Body of pancreas (tissue), 4 donors: ENCODE results near the gene AP1M1. TPM values are rescaled to one million over a fixed set of nuclear protein-coding genes. Genes with fewer than 3 reads are reported as not detected.
"Not testable (repeated sequence)": the region's sequence is repeated elsewhere in the genome, so short reads cannot be mapped to it uniquely, and the experiment has no call there.

Source experiments
- ATAC-seq: fragments of 150-250 bp; one replicate; pipeline ENCODE4 v1.9.1; 2016
- DNase-seq, 4 donors: peaks; one replicate each; pipeline ENCODE4 v3.0.0-alpha.2; 2019
- H3K27ac ChIP-seq, 4 donors: fragments of 200-600 bp; sonication (generic); 1 replicate in 3 of 4; 2 replicates in 1 of 4; pipeline versions ENCODE4 v1.5.1 to v1.6.1; 2016 to 2019; ENCODE audit warnings: mild to moderate bottlenecking in 1 of 4, mixed read lengths in 1 of 4, moderate library complexity in 1 of 4
- H3K27me3 ChIP-seq, 2 donors: fragments of 200-600 bp; sonication (generic); one replicate each; pipeline ENCODE4 v1.6.0; 2016; ENCODE audit warnings: mild to moderate bottlenecking in 1 of 2
- H3K36me3 ChIP-seq, 2 donors: fragments of 200-600 bp; sonication (generic); replicated peaks in 1 of 2; 2 replicates each; pipeline ENCODE4 v1.5.1; 2016; ENCODE audit warnings: low read depth in 2 of 2; ENCODE audit not compliant: insufficient read depth in 1 of 2
- H3K4me1 ChIP-seq: fragments of 200-600 bp; sonication (generic); one replicate; pipeline ENCODE4 v1.6.0; 2016
- H3K4me3 ChIP-seq, 2 donors: fragments of 200-600 bp; sonication (generic); 1 replicate in 1 of 2; 2 replicates in 1 of 2; pipeline ENCODE4 v1.5.1; 2016 to 2019
- H3K9me3 ChIP-seq, 3 donors: fragments of 200-600 bp; sonication (generic); 1 replicate in 2 of 3; 2 replicates in 1 of 3; pipeline ENCODE4 v1.5.1; 2016
- POLR2A ChIP-seq, 3 donors: fragments of 450-650 bp; IDR thresholded peaks; one replicate each; pipeline ENCODE4 v1.6.1; 2016; ENCODE audit warnings: antibody characterized with exemption in 3 of 3, mild to moderate bottlenecking in 2 of 3
- WGBS, 2 donors: methylation state at CpG; one replicate each; pipeline ENCODE4 v1.1.5; 2017; 5-methylcytosine and 5-hydroxymethylcytosine counted together
- intact Hi-C: fragments of 100-400 bp; cut with DNase I; formaldehyde crosslinking; loops from one replicate; pipeline ENCODE4 v1.15.1; 2023
- total RNA-seq, 2 donors: library from RNA; depleted of rRNA; stranded (reverse); fragments of >200 nt; gene quantifications; one replicate each; pipeline ENCODE4 v1.1.0, GENCODE V29; 2016
- TF ChIP-seq, protein P1 (sequence below), 7 experiments: fragments of 450-650 bp in 4 of 7; fragments of 200-600 bp in 3 of 7; sonication (generic) in 3 of 7; IDR thresholded peaks; one replicate each; pipeline ENCODE4 v1.5.1; 2016 to 2019; ENCODE audit warnings: antibody characterized with exemption in 7 of 7

The AP1M1 gene
- total RNA-seq, 2 donors from 2014 or later = 22.3 to 23.1 TPM

DNA sequence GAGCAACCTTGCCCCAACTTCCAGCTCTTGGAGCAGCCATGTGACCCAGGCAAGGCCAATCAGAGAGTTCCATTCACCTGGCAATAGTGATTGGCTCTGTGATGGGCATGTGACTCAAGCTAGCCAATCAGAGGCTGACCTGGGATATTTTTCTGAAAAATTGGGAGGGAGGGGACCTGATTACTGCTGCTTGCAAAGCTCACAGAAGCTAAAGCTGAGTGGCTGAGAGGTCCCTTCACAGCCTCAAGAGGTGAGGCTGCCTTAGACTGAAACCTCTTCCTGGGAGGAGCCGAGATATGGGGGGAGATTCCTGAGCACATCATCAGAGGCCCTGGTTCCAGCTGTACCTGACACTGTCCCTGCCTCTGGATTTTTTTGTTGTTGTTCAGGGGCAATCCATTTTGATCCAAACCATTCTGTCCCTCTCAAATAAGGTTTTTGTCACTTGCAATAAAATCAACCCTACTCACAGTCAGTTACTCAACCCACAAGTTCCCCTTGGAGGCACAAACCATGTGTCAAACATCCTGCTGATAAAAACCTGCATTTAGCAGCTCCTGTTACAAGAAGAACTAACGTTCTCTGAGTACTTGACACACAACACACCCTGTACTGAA is 29.1 kb upstream of the AP1M1 start:
- ATAC-seq = no peak

GRCh38 chr19:16170134-16170533 is 27.6 kb upstream of the AP1M1 start:
- Histone ChIP-seq H3K4me1 (no peaks in the 10 kb centered on the region), H3K9me3 (no peaks in the 10 kb centered on the region), H3K27ac (no peak overlapping the region), H3K4me3 (no peak overlapping the region), H3K36me3 (no peaks in the 10 kb centered on the region), H3K27me3 (no peaks in the 10 kb centered on the region)
- TF ChIP-seq, protein P1, sequence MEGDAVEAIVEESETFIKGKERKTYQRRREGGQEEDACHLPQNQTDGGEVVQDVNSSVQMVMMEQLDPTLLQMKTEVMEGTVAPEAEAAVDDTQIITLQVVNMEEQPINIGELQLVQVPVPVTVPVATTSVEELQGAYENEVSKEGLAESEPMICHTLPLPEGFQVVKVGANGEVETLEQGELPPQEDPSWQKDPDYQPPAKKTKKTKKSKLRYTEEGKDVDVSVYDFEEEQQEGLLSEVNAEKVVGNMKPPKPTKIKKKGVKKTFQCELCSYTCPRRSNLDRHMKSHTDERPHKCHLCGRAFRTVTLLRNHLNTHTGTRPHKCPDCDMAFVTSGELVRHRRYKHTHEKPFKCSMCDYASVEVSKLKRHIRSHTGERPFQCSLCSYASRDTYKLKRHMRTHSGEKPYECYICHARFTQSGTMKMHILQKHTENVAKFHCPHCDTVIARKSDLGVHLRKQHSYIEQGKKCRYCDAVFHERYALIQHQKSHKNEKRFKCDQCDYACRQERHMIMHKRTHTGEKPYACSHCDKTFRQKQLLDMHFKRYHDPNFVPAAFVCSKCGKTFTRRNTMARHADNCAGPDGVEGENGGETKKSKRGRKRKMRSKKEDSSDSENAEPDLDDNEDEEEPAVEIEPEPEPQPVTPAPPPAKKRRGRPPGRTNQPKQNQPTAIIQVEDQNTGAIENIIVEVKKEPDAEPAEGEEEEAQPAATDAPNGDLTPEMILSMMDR (IDR thresholded peaks at IDR 0.05) = no peak
- ATAC-seq = no peak
- WGBS, 2 donors = 78 to 100% methylated on average over 1 of the region's 1 CpG
- no peak for DNase-seq
- intact Hi-C loops = no loop called here

More for the DNA sequence above, 29.1 kb upstream of the AP1M1 start:
- no peaks in the 10 kb centered on the region for H3K4me1 ChIP-seq
- H3K4me3 ChIP-seq = no peak overlapping the region
- DNase-seq = no peak
- H3K36me3 ChIP-seq = no peaks in the 10 kb centered on the region
- intact Hi-C loops = no loop called here
- H3K27me3 ChIP-seq = no peaks in the 10 kb centered on the region
- WGBS, 2 donors = 47 to 55% methylated on average over 2 of the region's 2 CpGs
- H3K9me3 ChIP-seq = no peaks in the 10 kb centered on the region
- no peak overlapping the region for H3K27ac ChIP-seq
- no peak for TF ChIP-seq POLR2A (IDR thresholded peaks at IDR 0.05)
- TF ChIP-seq, protein P1 (IDR thresholded peaks at IDR 0.05) = no peak

DNA sequence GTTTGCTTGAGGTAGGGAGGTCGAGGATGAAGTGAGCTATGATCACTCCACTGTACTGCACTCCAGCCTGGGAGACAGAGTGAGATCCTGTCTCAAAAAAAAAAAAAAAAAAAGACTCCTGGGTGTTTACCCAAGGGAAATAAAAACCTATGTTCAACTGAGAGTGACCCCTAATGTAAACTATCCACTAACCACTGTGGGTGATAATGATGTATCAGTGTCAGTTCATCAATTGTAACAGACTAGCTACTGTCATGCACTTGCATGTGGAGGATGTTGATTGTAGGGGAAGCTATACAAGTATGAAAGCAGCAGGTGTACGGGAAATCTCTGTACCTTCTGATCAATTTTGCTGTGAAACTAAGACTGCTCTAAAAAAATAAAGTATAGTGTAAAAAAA is 21.8 kb upstream of the AP1M1 start:
- H3K36me3 ChIP-seq = no peaks in the 10 kb centered on the region
- H3K27ac ChIP-seq = no peak overlapping the region
- no peaks in the 10 kb centered on the region for H3K27me3 ChIP-seq
- ATAC-seq (no peak), DNase-seq (no peak)
- no peak overlapping the region for H3K4me3 ChIP-seq
- no peaks in the 10 kb centered on the region for H3K4me1 ChIP-seq
- intact Hi-C loops = no loop called here
- WGBS, 2 donors = 47 to 58% methylated on average over 2 of the region's 2 CpGs
- H3K9me3 ChIP-seq = no peaks in the 10 kb centered on the region
- TF ChIP-seq, protein P1 (IDR thresholded peaks at IDR 0.05) = no peak

DNA sequence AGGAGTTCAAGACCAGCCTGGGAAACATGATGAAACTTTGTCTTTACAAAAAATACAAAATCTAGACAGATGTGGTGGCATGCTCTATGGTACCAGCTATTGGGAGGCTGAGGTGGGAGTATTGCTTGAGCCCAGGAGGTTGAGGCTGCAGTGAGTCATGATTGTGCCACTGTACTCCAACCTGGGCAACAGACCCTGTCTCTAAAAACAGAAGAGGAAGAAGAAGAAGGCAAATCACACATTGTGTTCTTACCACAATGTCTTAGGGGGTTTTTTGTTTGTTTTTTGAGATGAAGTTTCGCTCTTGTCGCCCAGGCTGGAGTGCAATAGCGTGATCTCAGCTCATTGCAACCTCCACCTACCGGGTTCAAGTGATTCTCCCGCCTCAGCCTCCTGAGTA is 18.8 kb upstream of the AP1M1 start:
- intact Hi-C loops = loop anchor here (2.0 kb wide), 1 partner anchor 138 kb away; no protein-coding TSS in a partner anchor
- not testable (repeated sequence) for H3K9me3 ChIP-seq, H3K4me1 ChIP-seq, H3K27ac ChIP-seq, ATAC-seq, H3K36me3 ChIP-seq, DNase-seq, H3K27me3 ChIP-seq, H3K4me3 ChIP-seq
- WGBS, 2 donors = 66 to 79% methylated on average over 5 of the region's 5 CpGs

DNA sequence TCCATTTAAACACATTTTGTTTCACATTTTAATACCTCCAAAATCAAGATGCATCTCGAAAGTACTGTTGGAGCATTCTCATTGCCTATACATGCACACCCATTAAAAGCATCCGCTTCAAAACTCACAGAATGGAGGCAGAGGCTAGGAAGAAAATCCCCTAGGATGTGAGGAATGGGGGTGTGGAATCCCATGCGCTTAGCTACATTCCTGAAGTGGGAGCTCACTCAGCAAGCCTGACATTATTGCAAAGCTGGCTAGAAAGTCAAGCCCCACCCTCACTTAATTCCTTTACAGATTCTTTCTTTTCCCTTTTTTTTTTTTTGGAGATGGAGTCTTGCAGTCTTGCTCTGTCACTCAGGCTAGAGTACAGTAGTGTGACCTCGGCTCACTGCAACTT is 17.1 kb upstream of the AP1M1 start:
- intact Hi-C loops = loop anchor here (5.0 kb wide), 1 partner anchor 548 kb away; no protein-coding TSS in a partner anchor
- Histone ChIP-seq H3K4me1 (peaks cover 12% of the 10 kb centered on the region), H3K27me3 (no peaks in the 10 kb centered on the region), H3K36me3 (no peaks in the 10 kb centered on the region), H3K27ac (no peak overlapping the region), H3K4me3 (no peak overlapping the region), H3K9me3 (no peaks in the 10 kb centered on the region)
- WGBS, 2 donors = 32 to 45% methylated on average over 4 of the region's 4 CpGs
- ATAC-seq (no peak), DNase-seq (no peak)
- TF ChIP-seq, protein P1 (IDR thresholded peaks at IDR 0.05) = no peak
